Naive thymus-derived CD4-positive, alpha-beta T cell (primary cell): Measurements from ENCODE around the gene ACAP2. TPM values are rescaled to one million over a fixed set of nuclear protein-coding genes. Genes with fewer than 3 reads are reported as not detected.
"Not testable (repeated sequence)": the region's sequence is repeated elsewhere in the genome, so short reads cannot be mapped to it uniquely, and the experiment has no call there.

ENCODE experiments used
- ATAC-seq: fragments of 150-1000 bp; cut with Tn5 transposase; 2 replicates; pipeline ENCODE4 v1.10.0; 2021; ENCODE audit warnings: mild to moderate bottlenecking, moderate library complexity
- CTCF ChIA-PET: fragments of 350-600 bp; sonication (Branson Sonifier 250); formaldehyde crosslinking; loops from one replicate; lab custom pipeline; 2021; ENCODE audit warnings: antibody characterized with exemption; lab: Charles Lee
- POLR2A ChIA-PET: fragments of 350-600 bp; sonication (Branson Sonifier 250); formaldehyde crosslinking; loops from one replicate; lab custom pipeline; 2021; ENCODE audit warnings: antibody characterized with exemption, inconsistent platforms; lab: Charles Lee
- DNase-seq, 9 donors: peaks; one replicate each; pipeline versions ENCODE4 v3.0.0 to v3.0.0-alpha.2; 2020 to 2022; ENCODE audit warnings: mixed read lengths in 1 of 9
- H3K27ac ChIP-seq: one replicate; pipeline ENCODE4 v1.7.0; 2013; ENCODE audit warnings: mild to moderate bottlenecking, low read depth, low read length, moderate library complexity
- H3K27me3 ChIP-seq, 2 donors: one replicate each; pipeline ENCODE4 v1.7.0; 2013; ENCODE audit warnings: low read length in 2 of 2, mild to moderate bottlenecking in 2 of 2, moderate library complexity in 2 of 2; ENCODE audit not compliant: control insufficient read depth in 2 of 2, insufficient read depth in 2 of 2
- H3K36me3 ChIP-seq, 3 experiments: 1 replicate in 2 of 3; 2 replicates in 1 of 3; pipeline ENCODE4 v1.7.0; 2013; ENCODE audit warnings: low read length in 3 of 3, mild to moderate bottlenecking in 3 of 3, moderate library complexity in 1 of 3; ENCODE audit not compliant: insufficient read depth in 3 of 3, control insufficient read depth in 2 of 3
- H3K4me1 ChIP-seq, 2 donors: one replicate each; pipeline ENCODE4 v1.7.0; 2013; ENCODE audit warnings: low read length in 2 of 2, mild to moderate bottlenecking in 2 of 2, moderate library complexity in 1 of 2; ENCODE audit not compliant: control insufficient read depth in 2 of 2, insufficient read depth in 2 of 2
- H3K4me3 ChIP-seq: 2 replicates; pipeline ENCODE4 v1.7.0; 2013; ENCODE audit warnings: mild to moderate bottlenecking, low read length
- H3K9me3 ChIP-seq, 3 experiments: 1 replicate in 2 of 3; 2 replicates in 1 of 3; pipeline ENCODE4 v1.7.0; 2013; ENCODE audit warnings: low read length in 3 of 3; ENCODE audit not compliant: control insufficient read depth in 2 of 3
- H3K27ac Mint-ChIP-seq, 9 donors: one replicate each; pipeline ENCODE4 v1.8.0; 2020 to 2022; ENCODE audit warnings: mixed read lengths in 9 of 9, mild to moderate bottlenecking in 8 of 9, moderate library complexity in 5 of 9, inconsistent platforms in 2 of 9
- H3K27me3 Mint-ChIP-seq, 5 donors: one replicate each; pipeline ENCODE4 v1.8.0; 2021 to 2022; ENCODE audit warnings: mixed read lengths in 5 of 5, mild to moderate bottlenecking in 1 of 5
- H3K36me3 Mint-ChIP-seq, 5 donors: one replicate each; pipeline ENCODE4 v1.8.0; 2020 to 2022; ENCODE audit warnings: mixed read lengths in 5 of 5, mild to moderate bottlenecking in 3 of 5, inconsistent platforms in 1 of 5
- H3K4me1 Mint-ChIP-seq, 7 donors: one replicate each; pipeline ENCODE4 v1.8.0; 2020 to 2022; ENCODE audit warnings: mixed read lengths in 7 of 7, mild to moderate bottlenecking in 3 of 7, inconsistent platforms in 1 of 7
- H3K4me3 Mint-ChIP-seq, 10 donors: one replicate each; pipeline ENCODE4 v1.8.0; 2020 to 2022; ENCODE audit warnings: mild to moderate bottlenecking in 10 of 10, mixed read lengths in 10 of 10, moderate library complexity in 6 of 10, inconsistent platforms in 2 of 10
- H3K9me3 Mint-ChIP-seq, 11 donors: one replicate each; pipeline ENCODE4 v1.8.0; 2020 to 2022; ENCODE audit warnings: mixed read lengths in 11 of 11, mild to moderate bottlenecking in 4 of 11, inconsistent platforms in 1 of 11, moderate library complexity in 1 of 11
- intact Hi-C, 2 donors: fragments of 100-400 bp; cut with micrococcal nuclease; formaldehyde crosslinking; loops; one replicate each; pipeline ENCODE4 v1.15.1; 2023
- polyA plus RNA-seq, 2 donors: library from polyadenylated mRNA; unstranded; fragments of 300-500 nt; fragmentation: Illumina TruSeq; gene quantifications; one replicate each; pipeline ENCODE4 v1.2.3, GENCODE V29; 2021
- total RNA-seq, 6 experiments: library from RNA in 5 of 6; stranded (reverse) in 5 of 6; gene quantifications; 1 replicate in 5 of 6; 2 replicates in 1 of 6; pipeline ENCODE4 v1.2.3 and lab custom pipeline; 2021 to 2026

ACAP2 gene
- total and polyA plus RNA-seq, 7 experiments from 2014 or later = 40.1 to 111 (median 72.6) TPM

DNA sequence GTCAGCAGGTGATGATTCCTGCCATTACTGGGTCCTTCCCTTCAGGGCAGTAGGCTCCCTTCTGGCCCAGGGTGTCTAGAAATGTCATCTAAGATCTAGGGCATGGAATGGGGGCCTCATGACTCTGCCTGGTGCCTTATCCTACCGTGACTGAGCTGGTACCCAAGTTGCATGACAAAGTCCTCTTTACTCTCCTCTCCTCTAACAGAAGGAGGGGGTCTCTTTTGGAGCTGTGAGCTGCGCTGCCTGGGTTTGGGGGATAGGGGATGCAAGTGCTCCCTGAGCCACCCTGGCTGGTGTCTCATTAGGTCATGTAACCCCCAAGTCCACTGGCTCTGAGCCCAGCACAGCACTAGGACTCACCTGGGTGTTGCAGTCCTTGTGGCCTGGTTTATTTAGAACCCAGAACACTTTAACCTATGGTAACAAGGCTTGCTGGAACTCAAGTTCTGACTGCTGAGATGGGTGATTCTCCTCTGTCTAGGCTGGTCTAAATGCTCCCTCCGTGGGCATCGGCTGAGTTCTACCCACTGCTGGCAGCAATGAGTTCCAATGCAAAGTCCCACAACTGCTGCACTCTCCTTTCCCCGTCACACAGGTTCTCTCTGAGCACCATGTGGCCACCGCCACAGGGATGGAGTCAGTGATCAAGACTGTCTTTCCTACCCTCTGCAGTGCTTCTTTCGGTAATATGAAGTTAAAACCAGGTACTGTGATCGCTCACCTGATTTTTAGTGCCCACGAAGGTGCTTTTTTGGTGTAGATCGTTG lies 205.8 kb downstream of the ACAP2 start:
- H3K9me3 Mint-ChIP-seq = peaks cover 0 to 55% (median 17%) of the 10 kb centered on the region in 11 donors
- DNase-seq (no peak), ATAC-seq (no peak)
- H3K27me3 Mint-ChIP-seq = peaks cover 0 to 6% (median 0%) of the 10 kb centered on the region in 5 donors
- H3K36me3 ChIP-seq = no peaks in the 10 kb centered on the region
- ChIA-PET CTCF (interaction anchor here (0.6 kb wide), 1 partner anchor 324 kb away, joined by 5 read pairs; no protein-coding TSS in a partner anchor), POLR2A (no interaction called here)
- no peaks in the 10 kb centered on the region for H3K27me3 ChIP-seq
- peaks cover 0 to 8% (median 3%) of the 10 kb centered on the region in 7 donors for H3K4me1 Mint-ChIP-seq
- no peak overlapping the region for H3K27ac ChIP-seq
- intact Hi-C loops = no loop called here
- no peak overlapping the region for H3K27ac Mint-ChIP-seq
- H3K4me3 ChIP-seq = no peak overlapping the region
- peaks cover 0 to 20% (median 0%) of the 10 kb centered on the region in 3 experiments for H3K9me3 ChIP-seq
- no peak overlapping the region for H3K4me3 Mint-ChIP-seq
- H3K4me1 ChIP-seq = no peaks in the 10 kb centered on the region
- H3K36me3 Mint-ChIP-seq = peaks cover 13 to 52% (median 27%) of the 10 kb centered on the region in 5 donors

DNA sequence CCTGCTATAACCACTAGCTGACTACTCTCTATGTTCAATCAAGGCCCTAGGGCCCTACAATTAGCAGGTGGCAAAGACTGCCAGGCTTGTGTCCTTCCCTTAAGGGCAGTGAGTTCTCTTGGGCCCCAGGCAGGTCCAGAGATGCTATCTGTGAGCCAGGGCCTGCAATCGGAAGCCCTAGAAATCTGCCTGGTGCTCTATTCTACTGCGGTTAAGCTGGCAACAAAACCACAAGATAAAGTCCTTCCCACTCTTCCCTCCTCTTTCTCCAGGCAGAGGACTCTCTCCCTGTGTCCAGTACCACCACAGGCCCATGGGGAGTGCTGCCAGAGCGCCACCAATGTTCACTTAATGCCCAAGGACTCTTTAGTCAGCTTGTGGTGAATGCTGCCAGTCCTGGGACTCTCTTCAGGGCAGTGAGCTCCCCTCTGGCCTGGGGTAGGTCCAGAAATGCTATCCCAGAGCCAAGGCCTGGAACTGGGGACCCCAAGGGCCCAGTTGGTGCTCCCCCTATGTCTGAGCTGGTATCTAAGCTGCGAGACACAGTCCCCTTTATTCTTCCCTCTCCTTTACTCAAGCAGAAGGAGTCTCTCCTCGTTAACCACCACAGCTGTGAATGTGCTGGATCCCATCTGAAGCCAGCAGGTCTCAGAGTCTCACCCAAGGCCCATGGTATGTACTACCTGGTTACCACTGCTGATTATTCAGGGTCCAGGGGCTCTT lies 206.6 kb downstream of the ACAP2 start:
- Mint-ChIP-seq H3K27ac (no peak overlapping the region), H3K27me3 (peaks cover 0 to 9% (median 0%) of the 10 kb centered on the region in 5 donors), H3K9me3 (peaks cover 0 to 60% (median 20%) of the 10 kb centered on the region in 11 donors), H3K4me3 (no peak overlapping the region), H3K4me1 (peaks cover 0 to 6% (median 3%) of the 10 kb centered on the region in 7 donors), H3K36me3 (peaks cover 17 to 44% (median 20%) of the 10 kb centered on the region in 5 donors)
- Histone ChIP-seq H3K4me3 (no peak overlapping the region), H3K4me1 (no peaks in the 10 kb centered on the region), H3K27ac (no peak overlapping the region), H3K27me3 (no peaks in the 10 kb centered on the region), H3K9me3 (peaks cover 0 to 20% (median 0%) of the 10 kb centered on the region in 3 experiments), H3K36me3 (no peaks in the 10 kb centered on the region)
- POLR2A ChIA-PET = no interaction called here
- no peak for DNase-seq
- CTCF ChIA-PET = interaction anchor here (0.6 kb wide), 1 partner anchor 607 kb away, joined by 3 read pairs; no protein-coding TSS in a partner anchor
- ATAC-seq = no peak
- intact Hi-C loops = no loop called here

DNA sequence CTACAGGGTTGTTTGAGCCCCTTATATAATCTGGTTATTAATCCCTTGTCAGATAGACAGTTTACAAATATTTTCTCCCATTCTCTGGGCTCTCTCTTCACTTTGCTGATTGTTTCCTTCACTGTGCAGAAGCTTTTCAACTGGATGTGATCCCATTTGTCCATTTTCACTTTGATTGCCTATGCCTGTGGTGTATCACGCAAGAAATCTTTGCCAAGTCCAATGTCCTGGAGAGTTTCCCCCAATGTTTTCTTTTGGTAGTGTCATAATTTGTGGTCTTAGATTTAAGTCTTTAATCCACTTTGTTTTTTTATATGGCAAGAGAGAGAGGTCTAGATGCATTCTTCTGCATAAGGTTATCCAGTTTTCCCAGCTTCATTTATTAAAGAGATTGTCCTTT lies 212.6 kb downstream of the ACAP2 start:
- DNase-seq (no peak), ATAC-seq (no peak)
- H3K27ac ChIP-seq = no peak overlapping the region
- H3K4me3 ChIP-seq = no peak overlapping the region
- H3K36me3 ChIP-seq = peaks cover 0 to 2% (median 0%) of the 10 kb centered on the region in 3 experiments
- intact Hi-C loops = no loop called here
- H3K27me3 ChIP-seq = no peaks in the 10 kb centered on the region
- peaks cover 0 to 11% (median 0%) of the 10 kb centered on the region in 5 donors for H3K27me3 Mint-ChIP-seq
- H3K4me1 ChIP-seq = no peaks in the 10 kb centered on the region
- H3K9me3 Mint-ChIP-seq = peaks cover 2 to 31% (median 6%) of the 10 kb centered on the region in 11 donors
- POLR2A ChIA-PET = no interaction called here
- no peak overlapping the region for H3K4me3 Mint-ChIP-seq
- H3K36me3 Mint-ChIP-seq = peaks cover 3 to 24% (median 14%) of the 10 kb centered on the region in 5 donors
- H3K27ac Mint-ChIP-seq = no peak overlapping the region
- peaks cover 4 to 22% (median 18%) of the 10 kb centered on the region in 7 donors for H3K4me1 Mint-ChIP-seq
- CTCF ChIA-PET = no interaction called here
- H3K9me3 ChIP-seq = no peaks in the 10 kb centered on the region

DNA sequence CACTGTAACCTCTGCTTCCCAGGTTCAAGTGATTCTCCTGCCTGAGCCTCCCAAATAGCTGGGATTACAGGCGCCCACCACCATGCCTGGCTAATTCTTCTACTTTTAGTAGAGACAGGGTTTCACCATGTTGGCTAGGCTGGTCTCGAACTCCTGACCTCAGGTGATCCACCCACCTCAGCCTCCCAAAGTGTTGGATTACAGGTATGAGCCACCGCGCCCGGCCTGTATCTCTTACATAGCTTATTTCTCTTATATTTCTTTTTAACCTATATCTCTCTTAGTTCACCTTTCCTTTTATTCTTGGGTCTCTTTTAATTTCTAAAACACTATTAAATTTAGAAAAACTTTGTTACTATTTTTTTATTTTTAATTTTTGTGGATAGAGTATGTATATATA lies 213.9 kb downstream of the ACAP2 start:
- CTCF ChIA-PET, H3K4me1 ChIP-seq, ATAC-seq, intact Hi-C loops, H3K9me3 ChIP-seq, H3K4me3 Mint-ChIP-seq, H3K4me3 ChIP-seq, H3K36me3 ChIP-seq, POLR2A ChIA-PET, H3K27ac Mint-ChIP-seq, H3K27ac ChIP-seq, H3K27me3 ChIP-seq: not testable (repeated sequence)
- Mint-ChIP-seq H3K4me1 (peaks cover 4 to 22% (median 18%) of the 10 kb centered on the region in 7 donors), H3K27me3 (peaks cover 0 to 11% (median 0%) of the 10 kb centered on the region in 5 donors), H3K36me3 (peaks cover 3 to 22% (median 14%) of the 10 kb centered on the region in 5 donors), H3K9me3 (peaks cover 2 to 23% (median 4%) of the 10 kb centered on the region in 11 donors)
- DNase-seq = peak in 1 of 9 donors; percentile 10

DNA sequence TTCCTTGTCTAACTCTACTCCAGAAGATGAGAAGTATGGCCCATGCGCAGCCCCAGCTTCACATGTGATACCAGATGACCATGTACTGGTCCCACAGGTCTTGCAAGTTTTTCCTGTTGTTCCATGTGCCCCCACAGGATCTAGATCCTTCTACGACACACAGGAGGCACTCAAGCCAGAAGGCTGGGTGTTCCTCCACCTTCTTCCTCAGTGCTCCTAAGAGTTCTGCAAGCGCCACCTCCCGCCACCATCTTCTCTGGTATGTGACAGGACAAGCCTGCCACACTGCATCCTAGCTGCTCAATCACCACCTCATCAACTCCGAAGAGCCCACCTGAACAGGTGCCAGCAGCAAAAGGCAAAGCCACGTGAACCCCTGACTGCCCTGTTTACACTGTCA lies 214.9 kb downstream of the ACAP2 start:
- Histone ChIP-seq H3K27ac (no peak overlapping the region), H3K36me3 (peaks cover 0 to 2% (median 0%) of the 10 kb centered on the region in 3 experiments), H3K4me1 (no peaks in the 10 kb centered on the region), H3K9me3 (no peaks in the 10 kb centered on the region), H3K4me3 (no peak overlapping the region), H3K27me3 (no peaks in the 10 kb centered on the region)
- POLR2A ChIA-PET = no interaction called here
- Mint-ChIP-seq H3K27ac (no peak overlapping the region), H3K36me3 (peaks cover 3 to 23% (median 17%) of the 10 kb centered on the region in 5 donors), H3K9me3 (peaks cover 0 to 20% (median 3%) of the 10 kb centered on the region in 11 donors), H3K27me3 (peaks cover 0 to 11% (median 0%) of the 10 kb centered on the region in 5 donors), H3K4me3 (no peak overlapping the region), H3K4me1 (peaks cover 4 to 22% (median 18%) of the 10 kb centered on the region in 7 donors)
- CTCF ChIA-PET = no interaction called here
- ATAC-seq (no peak), DNase-seq (peak in 1 of 9 donors; percentile 13)
- intact Hi-C loops = no loop called here

DNA sequence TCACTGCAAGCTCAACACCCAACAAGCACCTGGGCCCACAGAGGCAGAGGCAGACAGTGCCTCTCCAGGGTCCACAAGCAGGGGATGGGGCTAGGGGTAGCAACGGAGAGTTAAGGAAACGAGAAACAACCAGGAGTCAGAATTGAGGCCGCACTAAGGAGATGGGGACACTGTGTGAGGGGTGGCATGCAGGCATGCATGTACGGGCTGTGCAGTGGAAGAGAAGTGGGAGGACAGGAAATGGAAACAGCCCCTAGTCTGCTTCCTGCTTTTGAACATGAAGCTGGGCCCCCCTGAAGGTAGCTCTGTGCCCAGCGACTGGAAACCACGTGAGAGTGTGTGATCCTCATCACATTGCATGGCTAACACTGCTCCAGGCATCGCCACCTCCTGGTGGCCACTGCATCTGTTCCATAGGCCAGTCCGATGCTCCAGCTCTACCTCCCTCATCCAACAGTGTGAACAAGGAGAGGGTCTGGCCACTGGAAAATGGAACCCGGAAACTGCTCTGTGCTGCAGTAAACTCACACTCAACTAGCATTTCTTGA lies 215.8 kb downstream of the ACAP2 start:
- POLR2A ChIA-PET = no interaction called here

More for the DNA sequence above, 215.8 kb downstream of the ACAP2 start:
- Mint-ChIP-seq H3K27me3 (peaks cover 0 to 6% (median 0%) of the 10 kb centered on the region in 5 donors), H3K9me3 (peaks cover 0 to 11% (median 2%) of the 10 kb centered on the region in 11 donors), H3K27ac (peak overlapping the region in 4 of 9 donors; percentile 18 to 51 (median 40)), H3K36me3 (peaks cover 3 to 25% (median 11%) of the 10 kb centered on the region in 5 donors), H3K4me3 (no peak overlapping the region), H3K4me1 (peaks cover 4 to 22% (median 17%) of the 10 kb centered on the region in 7 donors)
- H3K4me1 ChIP-seq = no peaks in the 10 kb centered on the region
- H3K27me3 ChIP-seq = no peaks in the 10 kb centered on the region
- intact Hi-C loops = no loop called here
- no peak for ATAC-seq
- H3K36me3 ChIP-seq = peaks cover 0 to 2% (median 0%) of the 10 kb centered on the region in 3 experiments
- no peak overlapping the region for H3K27ac ChIP-seq
- DNase-seq = peak in 1 of 9 donors; percentile 12
- no peak overlapping the region for H3K4me3 ChIP-seq
- CTCF ChIA-PET = interaction anchor here (0.6 kb wide), 1 partner anchor 110 kb away, joined by 3 read pairs; no protein-coding TSS in a partner anchor
- no peaks in the 10 kb centered on the region for H3K9me3 ChIP-seq
